ENCODE results near the gene PLXDC2. TPM values are rescaled to one million over a fixed set of nuclear protein-coding genes. Genes with fewer than 3 reads are reported as not detected.

PLXDC2 gene
- total RNA-seq, 1 donor from 2014 or later: 79.2 TPM

DNA sequence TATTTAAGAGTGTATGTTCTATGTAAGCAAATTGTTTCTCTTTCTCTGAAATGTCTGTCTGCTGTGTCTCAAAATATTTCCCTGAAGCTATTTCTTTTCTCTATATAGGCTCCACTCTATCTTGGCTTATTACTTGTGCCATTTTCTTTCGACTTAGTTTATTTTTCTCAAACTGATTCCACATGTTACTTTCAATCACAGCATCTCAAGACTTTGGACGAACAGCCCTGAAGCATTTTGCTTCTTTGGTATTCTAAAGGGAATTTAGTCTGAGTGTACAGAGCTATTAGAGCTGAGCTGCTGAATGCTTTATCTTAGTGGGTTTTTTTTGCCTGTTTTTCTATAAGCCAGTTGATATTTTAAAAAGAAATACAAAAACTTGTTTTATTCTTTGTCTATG, 95.7 kb downstream of the PLXDC2 start:
- no peaks in the 10 kb centered on the region for H3K27me3 Mint-ChIP-seq
- DNase-seq (ENCODE audit: extremely low spot score, unreplicated experiment): no peak
- peaks cover 5% of the 10 kb centered on the region for H3K9me3 Mint-ChIP-seq
- TF ChIP-seq, protein P1, sequence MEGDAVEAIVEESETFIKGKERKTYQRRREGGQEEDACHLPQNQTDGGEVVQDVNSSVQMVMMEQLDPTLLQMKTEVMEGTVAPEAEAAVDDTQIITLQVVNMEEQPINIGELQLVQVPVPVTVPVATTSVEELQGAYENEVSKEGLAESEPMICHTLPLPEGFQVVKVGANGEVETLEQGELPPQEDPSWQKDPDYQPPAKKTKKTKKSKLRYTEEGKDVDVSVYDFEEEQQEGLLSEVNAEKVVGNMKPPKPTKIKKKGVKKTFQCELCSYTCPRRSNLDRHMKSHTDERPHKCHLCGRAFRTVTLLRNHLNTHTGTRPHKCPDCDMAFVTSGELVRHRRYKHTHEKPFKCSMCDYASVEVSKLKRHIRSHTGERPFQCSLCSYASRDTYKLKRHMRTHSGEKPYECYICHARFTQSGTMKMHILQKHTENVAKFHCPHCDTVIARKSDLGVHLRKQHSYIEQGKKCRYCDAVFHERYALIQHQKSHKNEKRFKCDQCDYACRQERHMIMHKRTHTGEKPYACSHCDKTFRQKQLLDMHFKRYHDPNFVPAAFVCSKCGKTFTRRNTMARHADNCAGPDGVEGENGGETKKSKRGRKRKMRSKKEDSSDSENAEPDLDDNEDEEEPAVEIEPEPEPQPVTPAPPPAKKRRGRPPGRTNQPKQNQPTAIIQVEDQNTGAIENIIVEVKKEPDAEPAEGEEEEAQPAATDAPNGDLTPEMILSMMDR (conservative IDR thresholded peaks at IDR 0.05): no peak
- H3K4me3 Mint-ChIP-seq: peak overlapping the region; percentile 18
- H3K27ac Mint-ChIP-seq: no peak overlapping the region
- H3K36me3 Mint-ChIP-seq: peaks cover 8% of the 10 kb centered on the region
- H3K4me1 Mint-ChIP-seq (ENCODE audit: unreplicated experiment): peaks cover 21% of the 10 kb centered on the region

DNA sequence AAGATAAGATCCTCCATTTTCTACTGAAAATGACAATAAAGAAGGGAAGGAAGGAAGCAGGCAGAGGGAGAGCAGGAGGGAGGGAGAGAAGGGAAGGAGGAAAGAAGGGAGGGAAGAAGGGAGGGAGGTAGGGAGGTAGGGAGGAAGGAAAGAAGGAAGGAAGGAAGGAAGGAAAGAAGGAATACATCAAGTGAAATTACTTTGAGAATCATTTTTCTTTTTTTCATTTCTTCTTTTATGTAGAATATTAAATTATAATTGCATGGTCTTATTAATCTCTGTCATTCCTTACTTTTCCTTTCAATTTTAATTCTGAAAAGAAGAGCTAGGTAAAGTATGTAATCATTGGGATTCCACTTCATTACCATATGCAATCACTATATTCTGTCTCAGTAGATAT, 97.8 kb downstream of the PLXDC2 start:
- Mint-ChIP-seq H3K27ac (no peak overlapping the region), H3K4me1 (ENCODE audit: unreplicated experiment) (peaks cover 24% of the 10 kb centered on the region), H3K27me3 (no peaks in the 10 kb centered on the region), H3K36me3 (peaks cover 8% of the 10 kb centered on the region), H3K9me3 (peaks cover 5% of the 10 kb centered on the region), H3K4me3 (no peak overlapping the region)
- DNase-seq (ENCODE audit: extremely low spot score, unreplicated experiment): no peak
- TF ChIP-seq, protein P1 (conservative IDR thresholded peaks at IDR 0.05): no peak

DNA sequence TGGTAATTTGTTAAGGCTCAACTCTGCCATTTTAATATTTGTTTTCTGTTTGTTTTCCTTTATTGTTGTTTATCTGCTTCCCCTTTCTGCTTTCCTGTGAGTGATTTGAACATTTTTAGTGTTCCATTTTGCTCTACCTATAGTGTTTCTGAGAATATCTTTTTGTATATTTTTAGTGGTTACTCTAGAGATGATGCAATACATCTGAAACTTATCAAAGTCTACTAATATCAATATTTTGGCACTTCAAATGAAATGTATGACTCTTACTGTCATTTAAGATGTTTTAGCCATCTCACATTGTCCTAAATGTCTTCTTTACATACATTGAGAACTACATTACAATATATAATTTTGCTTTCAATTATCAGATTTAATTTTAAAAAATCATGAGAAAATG, 98.9 kb downstream of the PLXDC2 start:
- DNase-seq (ENCODE audit: extremely low spot score, unreplicated experiment): no peak
- Mint-ChIP-seq H3K4me3 (no peak overlapping the region), H3K36me3 (peaks cover 8% of the 10 kb centered on the region), H3K9me3 (peaks cover 5% of the 10 kb centered on the region), H3K4me1 (ENCODE audit: unreplicated experiment) (peaks cover 18% of the 10 kb centered on the region), H3K27ac (no peak overlapping the region), H3K27me3 (no peaks in the 10 kb centered on the region)
- TF ChIP-seq, protein P1 (conservative IDR thresholded peaks at IDR 0.05): no peak

DNA sequence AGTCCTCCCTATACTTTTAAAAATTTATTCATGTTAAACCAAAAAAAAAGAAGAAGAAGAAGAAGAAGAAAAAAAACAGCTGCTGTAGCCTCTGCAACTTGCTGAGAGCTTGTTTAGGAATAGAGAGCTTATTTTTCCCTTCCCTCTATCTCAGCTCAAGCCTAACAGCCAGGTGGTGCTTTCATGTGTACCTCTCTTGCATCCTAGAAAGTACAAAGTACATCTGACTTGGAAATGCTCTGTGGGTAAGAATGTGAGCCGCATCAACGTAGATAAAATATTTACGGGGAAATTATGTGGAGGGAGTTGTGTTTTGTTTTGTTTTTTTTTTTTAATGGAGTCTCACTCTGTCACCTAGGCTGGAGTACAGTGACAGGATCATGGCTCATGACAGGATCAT, 99.6 kb downstream of the PLXDC2 start:
- Mint-ChIP-seq H3K27me3 (no peaks in the 10 kb centered on the region), H3K9me3 (peaks cover 5% of the 10 kb centered on the region), H3K27ac (peak overlapping the region; percentile 11), H3K4me1 (ENCODE audit: unreplicated experiment) (peaks cover 18% of the 10 kb centered on the region), H3K4me3 (no peak overlapping the region), H3K36me3 (peaks cover 8% of the 10 kb centered on the region)
- TF ChIP-seq, protein P1 (conservative IDR thresholded peaks at IDR 0.05): no peak
- no peak for DNase-seq (ENCODE audit: extremely low spot score, unreplicated experiment)

DNA sequence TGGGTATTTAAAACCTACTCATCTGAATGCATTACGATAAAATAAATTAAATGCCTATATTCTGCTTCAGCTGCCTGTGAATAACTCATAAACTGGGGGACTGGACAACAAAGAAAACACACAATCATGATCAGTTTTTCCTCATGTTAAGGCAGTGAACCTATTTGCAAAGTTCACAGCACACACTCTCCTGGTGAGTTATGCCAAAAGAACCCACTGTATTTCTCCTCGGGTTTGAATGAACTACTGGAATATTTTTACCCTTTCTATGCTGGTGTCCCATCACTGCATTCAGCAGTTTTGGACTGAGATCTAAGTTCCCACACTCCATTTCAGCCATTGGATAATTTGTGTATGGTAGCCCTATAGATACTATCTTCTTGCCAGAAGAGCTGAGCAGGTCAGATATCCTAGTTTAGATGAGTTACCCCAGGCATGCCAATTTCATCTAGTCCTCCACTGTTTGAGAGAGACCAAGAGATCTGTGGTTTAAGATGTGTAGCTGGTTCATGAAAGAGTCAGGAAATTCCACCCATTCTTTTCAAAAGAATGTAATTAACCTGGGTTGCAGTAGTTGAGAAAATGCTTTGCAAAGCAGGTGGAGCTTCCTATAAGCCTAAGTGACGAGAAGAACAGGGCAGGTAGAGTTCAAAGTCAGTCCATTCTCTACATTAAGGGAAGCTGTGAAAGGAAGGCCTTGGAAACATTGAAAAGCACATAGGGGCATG, 101.7 kb downstream of the PLXDC2 start:
- H3K4me1 Mint-ChIP-seq (ENCODE audit: unreplicated experiment): peaks cover 25% of the 10 kb centered on the region
- no peaks in the 10 kb centered on the region for H3K27me3 Mint-ChIP-seq
- TF ChIP-seq, protein P1 (conservative IDR thresholded peaks at IDR 0.05): no peak
- peak overlapping the region; percentile 79 for H3K27ac Mint-ChIP-seq
- peak overlapping the region; percentile 12 for H3K4me3 Mint-ChIP-seq
- H3K9me3 Mint-ChIP-seq: peaks cover 5% of the 10 kb centered on the region
- no peak for DNase-seq (ENCODE audit: extremely low spot score, unreplicated experiment)
- peaks cover 8% of the 10 kb centered on the region for H3K36me3 Mint-ChIP-seq
